Endothelial cell of umbilical vein (primary cell): ENCODE measurements around the gene TEC. TPM values are rescaled to one million over a fixed set of nuclear protein-coding genes. Genes with fewer than 3 reads are reported as not detected.

Source experiments
- BruUV-seq: library from RNA; stranded (reverse); fragments of 400-500 nt; replicated peaks from 2 replicates; lab custom pipeline; 2021; lab: Mats Ljungman, UMichigan
- CTCF ChIA-PET: fragments of 300-600, 350-600 bp; sonication (Branson Sonifier 250); formaldehyde crosslinking; loops from one replicate; lab custom pipeline; 2021; ENCODE audit warnings: antibody characterized with exemption, inconsistent platforms; lab: Charles Lee
- POLR2A ChIA-PET: fragments of 300-600, 350-600 bp; sonication (Branson Sonifier 250); formaldehyde crosslinking; loops from one replicate; lab custom pipeline; 2021; ENCODE audit warnings: antibody characterized with exemption, inconsistent platforms; lab: Charles Lee
- DNase-seq: peaks from one replicate; pipeline ENCODE4 v3.0.0-alpha.2; 2011; ENCODE audit warnings: low read depth, low spot score
- FAIRE-seq: peaks from 2 replicates; lab custom pipeline; 2011; peaks lifted over from hg19 to GRCh38; lab: Jason Lieb, UNC
- H2AFZ ChIP-seq: 2 replicates; pipeline ENCODE4 v1.6.0; 2012; ENCODE audit warnings: low read depth, low read length, control low read depth, inconsistent platforms
- H3K27ac ChIP-seq: 2 replicates; pipeline ENCODE4 v1.5.1; 2011; ENCODE audit warnings: low read depth, mild to moderate bottlenecking, control low read depth, low read length, moderate library complexity; ENCODE audit not compliant: insufficient read depth
- H3K27me3 ChIP-seq, 2 experiments: 2 replicates each; pipeline versions ENCODE4 v1.6.0 to v1.6.1; 2011; ENCODE audit warnings: low read length in 2 of 2, mixed read lengths in 1 of 2; ENCODE audit not compliant: control insufficient read depth in 2 of 2, insufficient read depth in 2 of 2
- H3K36me3 ChIP-seq, 2 experiments: 2 replicates in 1 of 2; 3 replicates in 1 of 2; pipeline ENCODE4 v1.5.1; 2011; ENCODE audit warnings: low read length in 2 of 2, mild to moderate bottlenecking in 1 of 2, moderate library complexity in 1 of 2; ENCODE audit not compliant: control insufficient read depth in 2 of 2, insufficient read depth in 2 of 2; ENCODE audit errors: extremely low read depth in 1 of 2
- H3K4me1 ChIP-seq: 3 replicates; pipeline ENCODE4 v1.5.1; 2011; ENCODE audit warnings: mild to moderate bottlenecking, low read length; ENCODE audit not compliant: control insufficient read depth, insufficient read depth; ENCODE audit errors: extremely low read depth
- H3K4me2 ChIP-seq: 2 replicates; pipeline ENCODE4 v1.6.1; 2011; ENCODE audit warnings: low read length, control low read depth, mixed read lengths; ENCODE audit not compliant: insufficient read depth
- H3K4me3 ChIP-seq, 3 experiments: fragments of 200-600 bp in 1 of 3; sonication (generic), shearing (Covaris generic) in 1 of 3; replicated peaks in 1 of 3; 2 replicates each; pipeline ENCODE4 v1.5.1; 2011 to 2016; ENCODE audit warnings: control low read depth in 3 of 3, low read length in 3 of 3, mild to moderate bottlenecking in 2 of 3, inconsistent platforms in 1 of 3, low read depth in 1 of 3, moderate library complexity in 1 of 3; ENCODE audit not compliant: insufficient read depth in 1 of 3
- H3K79me2 ChIP-seq: 2 replicates; pipeline ENCODE4 v1.6.0; 2012; ENCODE audit warnings: low read length, inconsistent platforms; ENCODE audit not compliant: control insufficient read depth, insufficient read depth
- H3K9ac ChIP-seq: replicated peaks from 2 replicates; pipeline ENCODE3; 2011; ENCODE audit warnings: low read length, control low read depth; ENCODE audit not compliant: insufficient read depth; ENCODE audit errors: extremely low read depth
- H3K9me1 ChIP-seq: replicated peaks from 3 replicates; pipeline ENCODE4 v1.6.0; 2011; ENCODE audit warnings: mild to moderate bottlenecking, low read length; ENCODE audit not compliant: control insufficient read depth, insufficient read depth; ENCODE audit errors: extremely low read depth
- H3K9me3 ChIP-seq: replicated peaks from 2 replicates; pipeline ENCODE4 v1.5.1; 2012; ENCODE audit warnings: low read length, inconsistent platforms; ENCODE audit not compliant: control insufficient read depth, insufficient read depth
- H4K20me1 ChIP-seq: replicated peaks from 2 replicates; pipeline ENCODE3; 2011; ENCODE audit warnings: mild to moderate bottlenecking, low read length; ENCODE audit not compliant: control insufficient read depth, insufficient read depth; ENCODE audit errors: extremely low read depth
- EZH2 ChIP-seq: IDR thresholded peaks from 2 replicates; pipeline ENCODE4 v1.6.1; 2012; ENCODE audit warnings: borderline replicate concordance, low read depth, mild to moderate bottlenecking, moderate library complexity, low read length, inconsistent platforms; ENCODE audit not compliant: severe bottlenecking
- FOS ChIP-seq: IDR thresholded peaks from 2 replicates; pipeline ENCODE4 v1.6.1; 2011; ENCODE audit warnings: mild to moderate bottlenecking, low read length, moderate library complexity, borderline replicate concordance; ENCODE audit not compliant: insufficient read depth
- GATA2 ChIP-seq: IDR thresholded peaks from 2 replicates; pipeline ENCODE4 v1.7.0; 2011; ENCODE audit warnings: low read depth, mild to moderate bottlenecking, moderate library complexity, mixed read lengths, low read length; ENCODE audit not compliant: insufficient read length, insufficient read depth
- JUN ChIP-seq: IDR thresholded peaks from 2 replicates; pipeline ENCODE4 v1.6.1; 2011; ENCODE audit warnings: borderline replicate concordance, low read depth; ENCODE audit not compliant: insufficient read length, insufficient read depth
- MYC ChIP-seq: IDR thresholded peaks from one replicate; pipeline ENCODE4 v1.6.1; 2011; ENCODE audit warnings: mild to moderate bottlenecking, low read depth, low read length
- POLR2A ChIP-seq: IDR thresholded peaks from 2 replicates; pipeline ENCODE4 v1.6.1; 2012; ENCODE audit warnings: low read depth, mild to moderate bottlenecking, control low read depth, low read length
- POLR2AphosphoS5 ChIP-seq: IDR thresholded peaks from 2 replicates; pipeline ENCODE4 v1.6.1; 2012; ENCODE audit warnings: low read depth, mild to moderate bottlenecking, control low read depth, low read length, moderate library complexity; ENCODE audit not compliant: insufficient read depth
- dilution Hi-C: fragments of 300-500 bp; cut with MboI; formaldehyde crosslinking; loops from one replicate; pipeline ENCODE4 v1.15.0; 2019; ENCODE audit warnings: low sequenced_read_pairs; ENCODE audit not compliant: extremely low pct_ligation_motif_present
- intact Hi-C: fragments of 100-400 bp; cut with micrococcal nuclease; formaldehyde crosslinking; loops from one replicate; pipeline ENCODE4 v1.10.0; 2022
- polyA plus RNA-seq, 4 experiments: library from polyadenylated mRNA; depleted of rRNA in 3 of 4; stranded (reverse) in 3 of 4; unstranded in 1 of 4; fragments of >200 nt; gene quantifications; 2 replicates each; pipeline versions ENCODE4 v1.2.1 to v1.2.3, GENCODE V29; 2011 to 2012; ENCODE audit warnings: missing spikeins in 1 of 4
- total RNA-seq: library from RNA; stranded (reverse); gene quantifications from 2 replicates; pipeline ENCODE4 v1.2.3, GENCODE V29; 2021
- TF ChIP-seq, protein P1 (sequence below), 2 donors: IDR thresholded peaks; 1 replicate in 1 of 2; 2 replicates in 1 of 2; pipeline ENCODE4 v1.5.1; 2011; ENCODE audit warnings: low read length in 2 of 2, mild to moderate bottlenecking in 2 of 2, moderate library complexity in 2 of 2, control low read depth in 1 of 2, inconsistent platforms in 1 of 2, low read depth in 1 of 2; ENCODE audit not compliant: insufficient read depth in 1 of 2; ENCODE audit errors: extremely low read depth in 1 of 2
- TF ChIP-seq, protein P2 (sequence below): IDR thresholded peaks from 2 replicates; pipeline ENCODE4 v1.6.1; 2011; ENCODE audit not compliant: insufficient read depth, insufficient read length

The TEC gene
- total and polyA plus RNA-seq, 2 donors (not counting 3 experiments of a cell fraction or from before 2014, with no cell fraction given) = 0.08 to 0.86 TPM

DNA sequence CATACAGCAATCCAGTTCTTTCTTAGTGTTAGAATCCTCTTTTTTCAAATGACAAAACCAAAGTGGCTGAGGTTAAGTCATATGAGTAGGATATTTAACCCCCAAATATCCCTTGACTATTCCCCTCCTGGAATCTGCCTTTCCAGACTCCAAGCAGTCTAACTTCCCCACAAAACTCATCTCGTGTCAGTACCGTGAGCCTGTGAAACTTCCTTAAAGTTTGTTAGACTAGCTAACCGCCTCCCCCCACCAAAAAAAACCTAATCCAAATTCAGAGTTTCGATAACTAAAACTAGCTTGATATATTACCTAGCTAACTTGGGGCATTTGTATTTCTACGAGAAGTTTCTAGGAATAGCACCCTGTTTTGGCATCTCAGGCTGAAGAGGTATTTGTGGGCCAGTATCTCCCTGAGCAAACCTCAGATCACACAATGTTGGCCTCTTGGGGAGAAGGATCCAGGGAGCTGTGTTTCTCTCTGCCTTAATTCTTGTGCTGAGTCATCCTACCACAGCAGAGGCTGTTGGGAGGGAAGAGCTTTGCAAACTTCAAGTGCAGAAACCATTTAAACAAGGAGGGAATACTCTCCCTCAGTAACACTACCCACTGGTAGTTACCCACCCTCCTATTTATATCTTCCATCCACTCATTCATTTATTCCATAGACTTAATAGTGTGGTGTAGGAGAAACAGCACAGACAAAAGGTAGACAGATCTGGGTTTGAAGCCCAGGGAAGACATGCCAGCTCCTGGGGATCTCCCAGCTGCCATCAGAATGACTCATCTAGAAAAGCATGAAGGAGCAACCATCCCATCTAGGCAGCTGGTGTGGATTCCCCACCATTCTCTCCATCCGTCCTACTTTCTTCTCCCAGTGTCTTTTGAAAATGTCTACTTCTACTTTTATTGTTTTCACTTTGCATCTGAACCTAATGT, 96.3 kb downstream of the TEC start:
- FAIRE-seq = no peak
- intact Hi-C loops (no loop called here), dilution Hi-C loops (no loop called here)
- no peaks in the 10 kb centered on the region for H4K20me1 ChIP-seq
- no peak overlapping the region for H3K9ac ChIP-seq
- no peak overlapping the region for H3K4me3 ChIP-seq
- no peaks in the 10 kb centered on the region for H3K36me3 ChIP-seq
- CTCF ChIA-PET = interaction anchor here (0.9 to 1.3 kb wide), 3 partner anchors 31 to 240 kb away, joined by 3 to 5 read pairs (median 4); no protein-coding TSS in a partner anchor
- DNase-seq = peak; percentile 18
- POLR2A ChIA-PET = no interaction called here
- TF ChIP-seq, protein P1, sequence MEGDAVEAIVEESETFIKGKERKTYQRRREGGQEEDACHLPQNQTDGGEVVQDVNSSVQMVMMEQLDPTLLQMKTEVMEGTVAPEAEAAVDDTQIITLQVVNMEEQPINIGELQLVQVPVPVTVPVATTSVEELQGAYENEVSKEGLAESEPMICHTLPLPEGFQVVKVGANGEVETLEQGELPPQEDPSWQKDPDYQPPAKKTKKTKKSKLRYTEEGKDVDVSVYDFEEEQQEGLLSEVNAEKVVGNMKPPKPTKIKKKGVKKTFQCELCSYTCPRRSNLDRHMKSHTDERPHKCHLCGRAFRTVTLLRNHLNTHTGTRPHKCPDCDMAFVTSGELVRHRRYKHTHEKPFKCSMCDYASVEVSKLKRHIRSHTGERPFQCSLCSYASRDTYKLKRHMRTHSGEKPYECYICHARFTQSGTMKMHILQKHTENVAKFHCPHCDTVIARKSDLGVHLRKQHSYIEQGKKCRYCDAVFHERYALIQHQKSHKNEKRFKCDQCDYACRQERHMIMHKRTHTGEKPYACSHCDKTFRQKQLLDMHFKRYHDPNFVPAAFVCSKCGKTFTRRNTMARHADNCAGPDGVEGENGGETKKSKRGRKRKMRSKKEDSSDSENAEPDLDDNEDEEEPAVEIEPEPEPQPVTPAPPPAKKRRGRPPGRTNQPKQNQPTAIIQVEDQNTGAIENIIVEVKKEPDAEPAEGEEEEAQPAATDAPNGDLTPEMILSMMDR (IDR thresholded peaks at IDR 0.05; ENCODE audit: extremely low read depth in 1 of 2, insufficient read depth in 1 of 2, low read depth in 1 of 2, low read length in 2 of 2) = no peak
- TF ChIP-seq JUN = peak; percentile 17
- H3K9me3 ChIP-seq = no peaks in the 10 kb centered on the region
- no TSS peak for BruUV-seq
- H3K9me1 ChIP-seq = no peaks in the 10 kb centered on the region
- peaks cover 7% of the 10 kb centered on the region for H3K4me1 ChIP-seq
- H3K27ac ChIP-seq = no peak overlapping the region
- no peaks in the 10 kb centered on the region for H3K27me3 ChIP-seq
- H3K79me2 ChIP-seq = no peaks in the 10 kb centered on the region
- H2AFZ ChIP-seq = peak overlapping the region; percentile 1
- H3K4me2 ChIP-seq = no peak overlapping the region

DNA sequence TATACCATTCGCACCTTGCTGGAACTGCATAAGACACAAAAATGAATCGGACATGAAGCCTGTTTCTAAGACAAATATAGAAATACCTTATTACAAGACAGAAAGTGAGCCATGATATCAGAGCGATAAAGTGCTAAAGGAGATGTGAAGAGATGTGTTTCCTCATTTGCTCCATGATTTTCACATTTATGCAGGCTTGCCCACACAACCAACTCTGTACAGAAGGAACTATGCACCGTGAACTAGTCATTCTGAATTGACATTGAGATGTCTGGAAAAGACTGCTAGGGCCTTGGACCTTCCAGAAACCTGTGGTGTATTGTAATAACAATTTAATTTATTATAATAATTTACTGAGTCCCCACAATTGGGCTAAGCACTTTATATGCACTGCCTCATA, 97.0 kb downstream of the TEC start:
- no peaks in the 10 kb centered on the region for H3K9me3 ChIP-seq
- ChIA-PET POLR2A (no interaction called here), CTCF (interaction anchor here (0.9 to 1.3 kb wide), 3 partner anchors 32 to 239 kb away, joined by 3 to 5 read pairs (median 4); no protein-coding TSS in a partner anchor)
- H2AFZ ChIP-seq = no peak overlapping the region
- intact Hi-C loops = no loop called here
- H3K4me1 ChIP-seq = peaks cover 7% of the 10 kb centered on the region
- TF ChIP-seq POLR2A = no peak
- TF ChIP-seq, protein P2, sequence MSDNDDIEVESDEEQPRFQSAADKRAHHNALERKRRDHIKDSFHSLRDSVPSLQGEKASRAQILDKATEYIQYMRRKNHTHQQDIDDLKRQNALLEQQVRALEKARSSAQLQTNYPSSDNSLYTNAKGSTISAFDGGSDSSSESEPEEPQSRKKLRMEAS = no peak
- no peak for TF ChIP-seq FOS
- TF ChIP-seq POLR2AphosphoS5 = no peak
- TF ChIP-seq, protein P1 (IDR thresholded peaks at IDR 0.05; ENCODE audit: extremely low read depth in 1 of 2, insufficient read depth in 1 of 2, low read depth in 1 of 2, low read length in 2 of 2) = no peak
- no peak for TF ChIP-seq MYC
- TF ChIP-seq GATA2 = no peak
- no peak for TF ChIP-seq EZH2
- TF ChIP-seq JUN = no peak
- no peaks in the 10 kb centered on the region for H3K36me3 ChIP-seq
- no peaks in the 10 kb centered on the region for H4K20me1 ChIP-seq
- H3K9ac ChIP-seq = no peak overlapping the region
- DNase-seq = no peak
- no peaks in the 10 kb centered on the region for H3K9me1 ChIP-seq
- no peaks in the 10 kb centered on the region for H3K27me3 ChIP-seq
- H3K4me2 ChIP-seq = no peak overlapping the region
- H3K4me3 ChIP-seq = no peak overlapping the region
- dilution Hi-C loops = no loop called here
- no peak for FAIRE-seq
- no peak overlapping the region for H3K27ac ChIP-seq
- BruUV-seq = no TSS peak
- H3K79me2 ChIP-seq = no peaks in the 10 kb centered on the region
